Natural killer cell treated with Interleukin-12 subunit alpha and Interleukin-12 subunit beta and Interleukin-15 and Interleukin-18, amount 100 ng/mL, for 72 hours (primary cell): ENCODE measurements around the gene NXNL1. TPM values are rescaled to one million over a fixed set of nuclear protein-coding genes. Genes with fewer than 3 reads are reported as not detected.

ENCODE experiments used
- ATAC-seq, 2 donors: fragments of 150-1000 bp; cut with Tn5 transposase in 1 of 2; sonication (Bioruptor Pico), chemical (Tn5 transposase) in 1 of 2; 2 replicates each; pipeline ENCODE4 v1.10.0; 2021
- DNase-seq: peaks from one replicate; pipeline ENCODE4 v3.0.0; 2022; ENCODE audit warnings: low spot score
- H3K27ac Mint-ChIP-seq, 2 donors: 1 replicate in 1 of 2; 2 replicates in 1 of 2; pipeline ENCODE4 v1.8.0; 2022; ENCODE audit warnings: mixed read lengths in 2 of 2, mild to moderate bottlenecking in 1 of 2, moderate library complexity in 1 of 2
- H3K27me3 Mint-ChIP-seq, 2 donors: 1 replicate in 1 of 2; 2 replicates in 1 of 2; pipeline ENCODE4 v1.8.0; 2022; ENCODE audit warnings: mixed read lengths in 2 of 2
- H3K36me3 Mint-ChIP-seq: one replicate; pipeline ENCODE4 v1.8.0; 2022; ENCODE audit warnings: mixed read lengths
- H3K4me1 Mint-ChIP-seq, 2 donors: 1 replicate in 1 of 2; 2 replicates in 1 of 2; pipeline ENCODE4 v1.8.0; 2022; ENCODE audit warnings: low read depth in 2 of 2, mixed read lengths in 2 of 2, mild to moderate bottlenecking in 1 of 2
- H3K4me3 Mint-ChIP-seq: one replicate; pipeline ENCODE4 v1.8.0; 2022; ENCODE audit warnings: mixed read lengths
- H3K9me3 Mint-ChIP-seq: 2 replicates; pipeline ENCODE4 v1.8.0; 2022; ENCODE audit warnings: mixed read lengths
- total RNA-seq, 2 donors: library from RNA; stranded (reverse); gene quantifications; one replicate each; pipeline ENCODE4 v1.2.3, GENCODE V29; 2022

NXNL1 gene
- total RNA-seq, 2 donors from 2014 or later = not detected

DNA sequence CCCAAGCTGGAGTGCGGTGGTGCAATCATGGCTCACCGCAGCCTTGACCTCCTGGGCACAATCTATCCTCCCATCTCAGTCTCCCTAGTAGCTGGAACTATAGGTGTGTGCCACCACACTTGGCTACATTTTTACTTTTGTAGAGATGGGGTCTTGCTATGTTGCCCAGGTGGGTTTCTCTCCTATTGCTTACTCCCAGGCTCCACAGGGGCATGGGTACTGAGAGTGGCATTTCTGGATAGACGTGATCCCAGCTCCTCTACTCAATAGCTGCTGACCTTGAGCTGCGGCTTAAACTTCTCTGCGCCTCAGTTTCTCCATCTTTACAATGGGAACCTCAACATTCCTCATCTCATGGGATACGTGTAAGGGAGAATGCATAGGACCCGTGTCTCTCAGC lies 29.3 kb downstream of the NXNL1 start:
- no peaks in the 10 kb centered on the region for H3K9me3 Mint-ChIP-seq
- no peak for ATAC-seq
- H3K36me3 Mint-ChIP-seq = no peaks in the 10 kb centered on the region
- H3K4me1 Mint-ChIP-seq = no peaks in the 10 kb centered on the region
- no peak overlapping the region for H3K4me3 Mint-ChIP-seq
- no peaks in the 10 kb centered on the region for H3K27me3 Mint-ChIP-seq
- no peak overlapping the region for H3K27ac Mint-ChIP-seq
- DNase-seq = no peak

DNA sequence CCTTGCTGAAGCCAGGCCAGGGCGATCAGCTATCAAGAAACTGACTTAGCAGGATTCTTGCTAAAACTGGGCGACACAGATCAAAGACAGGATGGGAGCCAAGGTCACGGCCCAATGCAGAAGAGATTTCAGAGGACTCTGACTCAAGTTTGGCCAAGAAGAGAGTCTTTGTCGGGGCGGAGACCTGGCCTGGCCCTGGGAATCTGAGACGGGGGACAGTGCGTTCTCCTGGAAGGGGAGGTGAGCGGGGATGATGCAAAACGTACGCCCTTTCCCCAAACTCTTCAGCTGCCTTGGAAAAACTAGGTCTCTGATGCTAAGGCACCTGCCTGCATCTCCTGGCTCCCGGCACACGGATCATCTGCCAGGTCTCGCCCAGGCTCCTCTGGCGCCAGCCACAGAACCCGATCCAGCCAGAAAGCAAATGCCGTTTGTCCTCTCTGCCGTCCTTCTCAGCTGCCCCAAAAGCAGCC lies 31.0 kb downstream of the NXNL1 start:
- no peak overlapping the region for H3K4me3 Mint-ChIP-seq
- H3K9me3 Mint-ChIP-seq = no peaks in the 10 kb centered on the region
- H3K4me1 Mint-ChIP-seq = peaks cover 0 to 2% of the 10 kb centered on the region in 2 donors
- no peaks in the 10 kb centered on the region for H3K27me3 Mint-ChIP-seq
- no peak for DNase-seq
- H3K36me3 Mint-ChIP-seq = no peaks in the 10 kb centered on the region
- ATAC-seq = no peak
- no peak overlapping the region for H3K27ac Mint-ChIP-seq

DNA sequence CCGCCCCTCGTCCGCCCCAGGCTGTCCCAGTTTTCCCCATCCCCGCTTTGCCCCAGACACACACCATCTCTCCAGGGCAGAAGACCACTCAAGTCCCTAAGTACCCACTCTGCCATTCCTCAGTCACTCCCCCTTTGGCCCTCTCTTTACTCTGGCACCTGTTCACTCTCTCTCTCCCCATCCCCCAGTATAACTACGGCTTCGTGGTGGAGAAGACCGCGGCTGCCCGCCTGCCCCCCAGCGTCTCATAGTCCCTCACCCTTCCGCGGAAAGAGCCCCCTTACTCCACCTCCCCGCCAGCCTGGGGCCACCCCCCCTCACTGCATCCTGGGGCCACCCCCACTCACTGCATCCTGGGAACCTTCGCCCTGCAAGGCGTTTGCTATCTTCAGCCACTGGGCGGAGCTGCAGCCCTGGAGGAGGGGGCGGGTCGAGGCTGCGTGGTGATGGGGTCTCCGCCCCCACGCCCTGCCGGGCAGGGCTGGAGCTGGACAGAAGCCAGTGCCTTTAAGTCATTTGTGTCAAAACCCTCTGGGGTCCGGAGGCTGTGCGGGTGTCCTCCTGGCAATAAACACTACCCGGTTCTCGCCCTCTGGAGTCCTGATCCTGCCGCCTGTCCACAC lies 35.9 kb downstream of the NXNL1 start:
- H3K27me3 Mint-ChIP-seq = no peaks in the 10 kb centered on the region
- no peak overlapping the region for H3K27ac Mint-ChIP-seq
- DNase-seq (no peak), ATAC-seq (peak; percentile 53 to 59)
- H3K9me3 Mint-ChIP-seq = no peaks in the 10 kb centered on the region
- peaks cover 0 to 13% of the 10 kb centered on the region in 2 donors for H3K4me1 Mint-ChIP-seq
- H3K4me3 Mint-ChIP-seq = no peak overlapping the region
- H3K36me3 Mint-ChIP-seq = no peaks in the 10 kb centered on the region

DNA sequence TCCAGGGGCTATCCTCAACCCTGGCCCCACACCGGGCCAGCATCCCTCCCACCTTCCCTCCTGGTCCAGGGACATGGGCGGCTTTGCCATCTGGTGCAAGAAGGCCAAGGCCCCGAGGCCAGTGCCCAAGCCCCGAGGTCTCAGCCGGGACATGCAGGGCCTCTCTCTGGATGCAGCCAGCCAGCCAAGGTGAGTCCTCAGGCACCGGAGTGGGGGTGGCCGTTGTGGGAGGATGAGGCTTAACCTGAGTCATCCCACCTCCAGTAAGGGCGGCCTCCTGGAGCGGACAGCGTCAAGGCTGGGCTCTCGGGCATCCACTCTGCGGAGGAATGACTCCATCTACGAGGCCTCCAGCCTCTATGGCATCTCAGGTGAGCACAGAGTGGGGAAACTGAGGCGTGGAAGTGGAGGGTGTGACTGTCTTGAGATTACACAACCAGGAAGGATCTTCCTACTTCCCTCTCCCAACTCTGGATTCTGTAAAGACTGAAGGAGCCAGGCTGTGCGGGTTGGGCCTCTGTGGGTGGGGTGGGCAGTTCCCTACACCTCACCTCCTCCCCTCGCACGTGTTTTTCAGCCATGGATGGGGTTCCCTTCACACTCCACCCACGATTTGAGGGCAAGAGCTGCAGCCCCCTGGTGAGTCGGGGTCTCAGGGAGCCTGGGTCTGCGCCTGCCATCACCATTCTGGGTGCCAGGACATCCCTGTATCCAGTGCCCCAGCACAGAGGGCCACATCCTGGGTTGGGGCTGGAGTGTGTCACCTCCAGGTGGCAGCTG lies 37.1 kb downstream of the NXNL1 start:
- H3K9me3 Mint-ChIP-seq = no peaks in the 10 kb centered on the region
- DNase-seq (no peak), ATAC-seq (no peak)
- H3K27me3 Mint-ChIP-seq = no peaks in the 10 kb centered on the region
- peaks cover 9 to 19% of the 10 kb centered on the region in 2 donors for H3K4me1 Mint-ChIP-seq
- H3K4me3 Mint-ChIP-seq = no peak overlapping the region
- H3K27ac Mint-ChIP-seq = no peak overlapping the region
- H3K36me3 Mint-ChIP-seq = no peaks in the 10 kb centered on the region

DNA sequence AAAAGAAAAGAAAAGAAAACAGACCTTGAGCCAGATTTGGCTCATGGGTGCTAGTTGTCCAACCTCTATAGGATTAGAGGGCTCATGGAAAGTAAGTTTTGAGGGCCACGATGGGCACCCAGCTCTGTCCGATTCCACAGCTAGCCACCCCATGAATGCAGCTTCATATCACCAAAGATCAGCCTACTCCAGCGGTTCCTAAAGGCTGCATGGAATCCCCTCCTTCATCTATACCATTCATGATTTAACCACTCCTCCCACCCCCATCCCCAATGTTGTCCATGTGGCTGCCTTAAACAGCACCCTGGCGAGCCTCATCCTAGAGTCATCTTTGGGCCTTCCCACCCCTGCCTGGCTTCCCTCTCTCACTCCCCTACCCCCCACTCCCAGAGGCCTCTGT lies 38.8 kb downstream of the NXNL1 start:
- H3K27me3 Mint-ChIP-seq = no peaks in the 10 kb centered on the region
- H3K36me3 Mint-ChIP-seq = no peaks in the 10 kb centered on the region
- ATAC-seq (no peak), DNase-seq (no peak)
- H3K27ac Mint-ChIP-seq = no peak overlapping the region
- no peak overlapping the region for H3K4me3 Mint-ChIP-seq
- H3K9me3 Mint-ChIP-seq = no peaks in the 10 kb centered on the region
- peaks cover 11 to 19% of the 10 kb centered on the region in 2 donors for H3K4me1 Mint-ChIP-seq

DNA sequence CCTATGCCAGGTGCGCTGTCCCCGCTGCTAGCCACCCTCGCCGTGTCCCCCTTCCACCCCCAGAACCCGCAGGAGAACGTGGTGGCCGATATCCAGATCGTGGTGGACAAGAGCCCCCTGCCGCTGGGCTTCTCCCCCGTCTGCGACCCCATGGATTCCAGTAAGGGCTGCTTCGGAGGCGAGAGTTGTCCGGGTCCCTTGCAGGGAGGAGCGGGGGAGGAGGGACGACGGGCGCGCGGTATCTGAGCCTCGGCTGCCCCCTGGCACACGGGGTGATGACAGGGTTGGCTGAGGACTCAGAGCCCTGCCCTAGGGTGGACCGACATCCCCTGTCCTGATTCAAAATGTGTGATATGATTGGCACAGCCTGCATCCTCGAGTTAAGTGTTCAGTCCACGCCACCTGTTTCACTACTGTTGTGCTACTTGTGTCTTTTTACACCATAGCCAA lies 40.2 kb downstream of the NXNL1 start:
- H3K4me3 Mint-ChIP-seq = peak overlapping the region; percentile 91
- H3K9me3 Mint-ChIP-seq = no peaks in the 10 kb centered on the region
- peak overlapping the region; percentile 50 to 71 for H3K27ac Mint-ChIP-seq
- peak; percentile 59 to 62 for ATAC-seq
- peaks cover 14 to 19% of the 10 kb centered on the region in 2 donors for H3K4me1 Mint-ChIP-seq
- H3K36me3 Mint-ChIP-seq = peaks cover 3% of the 10 kb centered on the region
- no peaks in the 10 kb centered on the region for H3K27me3 Mint-ChIP-seq
- peak; percentile 72 for DNase-seq

DNA sequence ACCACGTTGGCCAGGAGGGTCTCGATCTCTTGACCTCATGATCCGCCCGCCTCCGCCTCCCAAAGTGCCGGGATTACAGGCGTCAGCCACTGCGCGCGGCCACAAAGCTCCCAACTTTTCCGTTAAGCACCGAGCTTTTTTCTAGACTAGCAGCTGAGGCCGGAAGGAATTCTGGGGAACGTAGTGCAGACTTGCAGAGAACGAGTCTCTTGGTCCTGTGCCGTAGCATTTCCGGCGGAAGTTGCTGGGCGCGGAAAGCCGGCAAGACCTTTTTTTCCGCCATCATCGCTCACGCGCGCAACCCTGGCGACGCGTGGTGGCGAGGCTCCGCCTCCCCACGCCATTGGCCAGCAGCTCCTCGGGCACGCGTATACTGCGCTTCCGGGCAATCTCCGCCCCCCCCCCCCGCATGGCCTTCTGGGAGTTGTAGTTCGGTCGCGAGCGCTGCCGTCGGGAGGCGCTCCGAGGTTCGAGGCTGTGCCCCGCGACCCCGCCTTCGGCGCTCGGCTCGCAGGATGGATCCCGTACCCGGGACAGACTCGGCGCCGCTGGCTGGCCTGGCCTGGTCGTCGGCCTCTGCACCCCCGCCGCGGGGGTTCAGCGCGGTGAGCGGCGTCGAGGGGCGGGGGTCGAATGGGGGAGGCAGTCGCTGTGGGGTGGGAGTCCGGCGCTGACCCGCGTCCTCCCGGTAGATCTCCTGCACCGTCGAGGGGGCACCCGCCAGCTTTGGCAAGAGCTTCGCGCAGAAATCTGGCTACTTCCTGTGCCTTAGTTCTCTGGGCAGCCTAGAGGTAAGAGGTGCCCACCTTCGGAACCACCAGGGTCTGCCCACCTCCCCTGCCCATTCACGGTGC lies 40.9 kb downstream of the NXNL1 start, which contains the start of gene MVB12A:
Gene MVB12A (plus strand): TSS at position 427 of the 854 bp plus-strand sequence. CDS start 89 bp downstream, at position 516.
- H3K27me3 Mint-ChIP-seq = no peaks in the 10 kb centered on the region
- ATAC-seq (peak; percentile 96 to 99), DNase-seq (peak; percentile 96)
- peaks cover 8% of the 10 kb centered on the region for H3K36me3 Mint-ChIP-seq
- H3K4me1 Mint-ChIP-seq = peaks cover 14 to 19% of the 10 kb centered on the region in 2 donors
- no peaks in the 10 kb centered on the region for H3K9me3 Mint-ChIP-seq
- H3K4me3 Mint-ChIP-seq = peak within 1 kb of the TSS; percentile 91
- H3K27ac Mint-ChIP-seq = peak within 1 kb of the TSS; percentile 71 to 98

DNA sequence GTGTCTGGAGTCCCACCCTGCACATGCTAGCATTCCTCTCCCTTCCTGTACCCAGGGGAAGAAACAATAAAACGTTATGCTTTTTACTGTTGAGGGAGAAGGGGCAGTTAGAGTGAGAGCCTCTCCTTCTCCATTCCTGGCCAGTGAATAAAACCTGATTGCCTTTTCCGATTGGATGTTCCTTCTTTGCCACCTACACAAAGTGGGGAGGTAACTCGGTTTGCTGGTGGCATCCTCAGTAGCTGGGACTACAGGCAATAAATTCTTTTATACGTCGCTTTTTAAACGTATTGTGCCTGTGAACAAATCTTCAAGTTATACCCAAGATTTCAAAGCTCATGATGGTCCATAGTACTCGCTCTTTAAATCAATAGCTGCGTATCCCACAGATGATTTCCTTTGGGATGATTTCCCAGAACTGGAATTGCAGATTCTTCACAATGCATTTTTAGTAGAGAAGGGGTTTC lies 41.5 kb downstream of the NXNL1 start:
- no peaks in the 10 kb centered on the region for H3K27me3 Mint-ChIP-seq
- no peak for DNase-seq
- peak overlapping the region; percentile 91 for H3K4me3 Mint-ChIP-seq
- H3K4me1 Mint-ChIP-seq = peaks cover 14 to 16% of the 10 kb centered on the region in 2 donors
- no peaks in the 10 kb centered on the region for H3K9me3 Mint-ChIP-seq
- ATAC-seq = no peak
- peak overlapping the region; percentile 71 to 98 for H3K27ac Mint-ChIP-seq
- H3K36me3 Mint-ChIP-seq = peaks cover 8% of the 10 kb centered on the region

DNA sequence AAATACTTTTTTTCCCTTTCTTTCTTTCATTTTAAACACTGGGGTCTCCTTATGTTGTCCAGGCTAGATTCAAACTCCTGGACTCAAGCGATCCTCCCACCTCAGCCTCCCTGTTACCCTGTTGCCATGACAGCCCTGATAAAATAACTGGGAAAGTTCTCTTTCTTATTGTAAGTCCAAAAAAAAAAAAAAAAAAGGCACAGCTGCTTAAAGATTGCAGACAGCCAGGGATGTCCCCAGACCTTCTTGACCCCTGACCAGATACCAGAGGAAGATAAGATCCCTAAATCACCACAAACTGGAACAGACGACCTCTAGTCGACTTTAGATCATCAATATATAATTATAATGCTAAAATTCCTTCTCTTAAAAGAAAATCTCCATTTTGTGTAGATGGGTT lies 42.0 kb downstream of the NXNL1 start:
- DNase-seq (no peak), ATAC-seq (no peak)
- no peaks in the 10 kb centered on the region for H3K9me3 Mint-ChIP-seq
- peak overlapping the region; percentile 71 to 98 for H3K27ac Mint-ChIP-seq
- no peaks in the 10 kb centered on the region for H3K27me3 Mint-ChIP-seq
- H3K36me3 Mint-ChIP-seq = peaks cover 8% of the 10 kb centered on the region
- H3K4me3 Mint-ChIP-seq = peak overlapping the region; percentile 91
- H3K4me1 Mint-ChIP-seq = peaks cover 14 to 16% of the 10 kb centered on the region in 2 donors

DNA sequence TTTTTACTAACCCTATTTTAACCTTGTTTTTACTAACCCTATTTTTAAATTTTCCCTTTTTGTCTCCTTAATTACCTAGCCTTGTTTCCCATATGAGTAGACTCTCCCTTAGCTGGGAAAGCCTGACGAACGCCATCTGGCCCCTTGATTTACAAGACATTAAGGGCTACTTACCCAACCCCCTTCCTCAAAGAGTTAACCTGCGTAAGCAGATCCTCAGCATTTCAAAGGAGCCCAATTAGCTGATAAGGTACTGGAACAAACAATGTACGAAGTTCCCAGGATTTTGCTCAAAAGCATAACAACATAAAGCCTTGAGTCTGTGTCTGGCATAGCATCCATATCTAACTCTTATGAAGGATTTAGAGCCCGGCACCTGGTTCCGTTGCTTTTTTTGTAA lies 45.6 kb downstream of the NXNL1 start:
- Mint-ChIP-seq H3K4me3 (no peak overlapping the region), H3K4me1 (peaks cover 21 to 23% of the 10 kb centered on the region in 2 donors), H3K9me3 (no peaks in the 10 kb centered on the region), H3K27me3 (no peaks in the 10 kb centered on the region), H3K27ac (peak overlapping the region in 1 of 2 donors; percentile 16), H3K36me3 (peaks cover 15% of the 10 kb centered on the region)
- no peak for DNase-seq
- no peak for ATAC-seq

DNA sequence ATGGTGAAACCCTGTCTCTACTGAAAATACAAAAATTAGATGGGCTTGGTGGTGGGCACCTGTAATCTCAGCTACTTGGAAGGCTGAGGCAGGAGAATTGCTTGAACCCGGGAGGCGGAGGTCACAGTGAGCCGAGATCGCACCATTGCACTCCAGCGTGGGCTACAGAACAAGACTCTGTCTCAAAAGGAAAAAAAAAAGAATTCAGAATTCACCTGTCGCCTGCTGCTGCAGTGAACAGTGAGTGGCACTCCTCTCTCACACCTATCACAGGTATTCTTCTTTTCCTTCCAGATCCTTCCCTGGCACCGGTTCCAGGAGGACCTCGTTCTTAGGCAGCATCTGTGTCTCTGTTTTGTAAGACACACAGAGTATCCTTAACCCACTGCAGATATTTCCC lies 46.6 kb downstream of the NXNL1 start:
- ATAC-seq (no peak), DNase-seq (no peak)
- no peaks in the 10 kb centered on the region for H3K27me3 Mint-ChIP-seq
- H3K27ac Mint-ChIP-seq = no peak overlapping the region
- H3K4me1 Mint-ChIP-seq = peaks cover 16 to 18% of the 10 kb centered on the region in 2 donors
- no peaks in the 10 kb centered on the region for H3K9me3 Mint-ChIP-seq
- H3K4me3 Mint-ChIP-seq = no peak overlapping the region
- peaks cover 15% of the 10 kb centered on the region for H3K36me3 Mint-ChIP-seq

DNA sequence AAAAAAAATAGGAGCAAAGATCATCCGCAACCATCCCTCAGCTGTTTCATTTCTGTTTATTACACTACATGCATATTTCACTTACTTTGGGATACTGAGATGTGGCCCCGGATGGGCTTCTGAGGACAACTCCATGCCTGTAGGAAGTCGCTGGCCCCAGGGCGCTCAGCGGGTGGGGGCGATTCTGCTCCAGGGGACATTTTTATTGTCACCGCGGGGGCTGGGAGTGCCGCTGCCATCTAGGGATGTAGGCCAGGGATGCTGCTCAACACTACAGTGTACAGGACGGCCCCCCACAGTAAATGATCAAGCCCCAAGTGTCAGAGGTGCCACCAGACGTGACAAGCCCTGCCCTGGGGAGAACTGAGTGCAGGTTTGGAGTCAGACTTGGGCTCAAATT lies 48.9 kb downstream of the NXNL1 start:
- DNase-seq (no peak), ATAC-seq (no peak)
- peaks cover 15% of the 10 kb centered on the region for H3K36me3 Mint-ChIP-seq
- H3K27ac Mint-ChIP-seq = peak overlapping the region in 1 of 2 donors; percentile 41
- no peaks in the 10 kb centered on the region for H3K27me3 Mint-ChIP-seq
- H3K9me3 Mint-ChIP-seq = no peaks in the 10 kb centered on the region
- no peak overlapping the region for H3K4me3 Mint-ChIP-seq
- H3K4me1 Mint-ChIP-seq = peaks cover 20 to 21% of the 10 kb centered on the region in 2 donors

DNA sequence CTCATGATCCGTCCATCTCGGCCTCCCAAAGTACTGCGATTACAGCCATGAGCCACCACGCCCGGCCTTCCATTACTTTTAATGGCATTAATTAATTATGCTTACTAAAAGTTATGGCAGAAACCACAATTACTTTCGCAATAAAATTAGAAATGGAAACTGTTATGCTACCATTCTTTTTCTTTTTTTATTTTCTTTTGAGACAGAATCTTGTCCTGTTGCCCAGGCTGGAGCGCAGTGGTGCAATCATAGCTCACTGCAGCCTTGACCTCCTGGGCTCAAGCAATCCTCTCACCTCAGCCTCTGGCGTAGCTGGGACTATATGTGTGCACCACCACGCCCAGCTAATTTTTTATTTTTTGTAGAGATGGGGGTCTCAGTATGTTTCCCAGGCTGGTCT lies 50.7 kb downstream of the NXNL1 start:
- no peak for ATAC-seq
- no peaks in the 10 kb centered on the region for H3K27me3 Mint-ChIP-seq
- H3K27ac Mint-ChIP-seq = peak overlapping the region in 1 of 2 donors; percentile 48
- H3K36me3 Mint-ChIP-seq = peaks cover 8% of the 10 kb centered on the region
- no peaks in the 10 kb centered on the region for H3K9me3 Mint-ChIP-seq
- peaks cover 26 to 36% of the 10 kb centered on the region in 2 donors for H3K4me1 Mint-ChIP-seq
- H3K4me3 Mint-ChIP-seq = no peak overlapping the region
- DNase-seq = no peak
